ENCODE measurements around the gene ACYP2. TPM values are rescaled to one million over a fixed set of nuclear protein-coding genes. Genes with fewer than 3 reads are reported as not detected.
"Not testable (repeated sequence)": the region's sequence is repeated elsewhere in the genome, so short reads cannot be mapped to it uniquely, and the experiment has no call there.

ACYP2 gene
- total and polyA plus RNA-seq, 2 experiments from 2014 or later: 16.6 to 41.6 TPM

DNA sequence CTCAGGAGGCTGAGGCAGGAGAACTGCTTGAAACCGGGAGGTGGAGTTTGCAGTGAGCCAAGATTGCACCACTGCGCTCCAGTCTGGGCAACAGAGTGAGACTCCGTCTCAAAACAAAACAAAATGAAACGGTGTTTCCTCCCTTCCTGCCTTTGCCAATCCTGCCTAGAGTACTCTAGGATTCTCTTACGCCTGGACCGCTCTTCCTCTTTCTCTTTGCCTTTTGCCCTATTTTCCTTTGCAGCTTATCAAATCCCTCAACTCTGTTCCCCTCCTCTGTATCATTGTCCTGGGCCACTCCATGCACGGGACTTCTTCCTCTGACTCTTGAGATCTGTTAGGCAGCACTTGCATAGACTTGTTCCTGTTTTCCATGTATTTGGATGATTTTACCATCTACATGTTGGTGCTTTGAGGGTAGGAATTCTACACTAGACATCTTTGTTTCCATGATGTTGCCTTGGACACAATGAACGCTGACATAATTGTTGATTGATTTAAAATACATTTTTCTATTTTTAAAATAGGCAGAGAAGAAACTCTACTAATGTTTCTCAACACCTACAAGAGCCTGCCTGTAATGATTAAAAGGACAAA lies 24.8 kb upstream of the ACYP2 start:
- in situ Hi-C loops (cut with MboI): no loop called here
- TF ChIP-seq EZH2 (IDR thresholded peaks at IDR 0.05; ENCODE audit: insufficient read depth, poor library complexity, severe bottlenecking) (no peak), EZH2phosphoT487 (IDR thresholded peaks at IDR 0.05; ENCODE audit: insufficient read depth, low read depth) (no peak)
- Histone ChIP-seq H3K4me2 (ENCODE audit: unreplicated experiment) (no peak overlapping the region), H3K9ac (no peak overlapping the region), H3K4me3 (no peak overlapping the region), H4K20me1 (ENCODE audit: insufficient read depth) (no peaks in the 10 kb centered on the region), H3K79me2 (ENCODE audit: insufficient read depth) (no peaks in the 10 kb centered on the region), H3K27ac (no peak overlapping the region), H3K9me3 (ENCODE audit: low read depth) (no peaks in the 10 kb centered on the region), H3K36me3 (ENCODE audit: low read depth) (no peaks in the 10 kb centered on the region), H3K4me1 (ENCODE audit: insufficient read depth) (no peaks in the 10 kb centered on the region; the same call in 1 of the 2 replicates), H3K27me3 (replicated peaks; ENCODE audit: insufficient read depth) (no peaks in the 10 kb centered on the region), H3K9me2 (ENCODE audit: insufficient read depth) (no peaks in the 10 kb centered on the region), H3F3A (ENCODE audit: insufficient read depth) (no peaks in the 10 kb centered on the region), H2AFZ (no peak overlapping the region)
- WGBS, 2 experiments (ENCODE audit: low coverage in 1 of 2, low lambda C conversion rate in 2 of 2, missing lambda C conversion rate in 2 of 2): 89 to 91% methylated on average over 8 of the region's 8 CpGs
- no peak for DNase-seq

DNA sequence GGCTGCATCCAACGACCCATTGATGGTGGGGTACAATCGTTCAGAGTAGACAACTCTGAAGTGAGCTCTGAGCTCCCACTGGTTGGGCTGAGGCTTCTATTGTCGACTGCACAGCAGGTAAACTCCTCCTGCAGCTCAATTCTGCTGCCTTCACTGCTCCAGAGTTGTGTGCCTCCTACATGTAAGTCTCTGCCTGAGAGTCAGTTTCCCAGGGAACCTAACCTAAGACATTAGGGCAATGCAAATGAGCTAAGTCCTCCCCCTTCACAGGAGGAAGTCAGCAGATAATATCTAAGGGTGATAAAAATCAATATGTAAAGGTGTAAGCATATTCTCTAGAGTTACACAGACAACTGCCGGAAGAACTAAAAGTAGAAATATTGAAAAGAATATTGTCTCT lies 22.5 kb upstream of the ACYP2 start:
- H3K4me2 ChIP-seq (ENCODE audit: unreplicated experiment): no peak overlapping the region
- H3K27me3 ChIP-seq (replicated peaks; ENCODE audit: insufficient read depth): no peaks in the 10 kb centered on the region
- DNase-seq: no peak
- no peaks in the 10 kb centered on the region for H3K36me3 ChIP-seq (ENCODE audit: low read depth)
- WGBS, 2 experiments (ENCODE audit: low coverage in 1 of 2, low lambda C conversion rate in 2 of 2, missing lambda C conversion rate in 2 of 2): 51 to 55% methylated on average over 4 of the region's 4 CpGs
- no peaks in the 10 kb centered on the region for H3K79me2 ChIP-seq (ENCODE audit: insufficient read depth)
- H4K20me1 ChIP-seq (ENCODE audit: insufficient read depth): no peaks in the 10 kb centered on the region
- in situ Hi-C loops (cut with MboI): no loop called here
- H3K4me3 ChIP-seq: no peak overlapping the region
- H3K4me1 ChIP-seq (ENCODE audit: insufficient read depth): no peaks in the 10 kb centered on the region; the same call in 1 of the 2 replicates
- H3K9me2 ChIP-seq (ENCODE audit: insufficient read depth): no peaks in the 10 kb centered on the region
- no peak overlapping the region for H3K9ac ChIP-seq
- no peak for TF ChIP-seq EZH2phosphoT487 (IDR thresholded peaks at IDR 0.05; ENCODE audit: insufficient read depth, low read depth)
- TF ChIP-seq EZH2 (IDR thresholded peaks at IDR 0.05; ENCODE audit: insufficient read depth, poor library complexity, severe bottlenecking): no peak
- H2AFZ ChIP-seq: no peak overlapping the region
- no peaks in the 10 kb centered on the region for H3F3A ChIP-seq (ENCODE audit: insufficient read depth)
- no peak overlapping the region for H3K27ac ChIP-seq
- H3K9me3 ChIP-seq (ENCODE audit: low read depth): no peaks in the 10 kb centered on the region

DNA sequence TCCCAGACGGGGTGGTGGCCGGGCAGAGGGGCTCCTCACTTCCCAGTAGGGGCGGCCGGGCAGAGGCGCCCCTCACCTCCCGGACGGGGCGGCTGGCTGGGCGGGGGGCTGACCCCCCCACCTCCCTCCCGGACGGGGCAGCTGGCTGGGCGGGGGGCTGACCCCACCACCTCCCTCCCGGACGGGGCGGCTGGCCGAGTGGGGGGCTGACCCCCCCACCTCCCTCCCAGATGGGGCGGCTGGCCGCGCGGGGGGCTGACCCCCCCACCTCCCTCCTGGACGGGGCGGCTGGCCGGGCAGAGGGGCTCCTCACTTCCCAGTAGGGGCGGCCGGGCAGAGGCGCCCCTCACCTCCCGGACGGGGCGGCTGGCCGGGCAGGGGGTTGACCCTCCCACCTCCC lies 20.0 kb upstream of the ACYP2 start:
- H3F3A ChIP-seq (ENCODE audit: insufficient read depth); H3K4me1 ChIP-seq (ENCODE audit: insufficient read depth); H3K9ac ChIP-seq; H3K4me2 ChIP-seq (ENCODE audit: unreplicated experiment); DNase-seq; H3K4me3 ChIP-seq; H3K27ac ChIP-seq; H3K9me2 ChIP-seq (ENCODE audit: insufficient read depth); in situ Hi-C loops (cut with MboI); H3K36me3 ChIP-seq (ENCODE audit: low read depth); H3K79me2 ChIP-seq (ENCODE audit: insufficient read depth); H4K20me1 ChIP-seq (ENCODE audit: insufficient read depth); H3K27me3 ChIP-seq (replicated peaks; ENCODE audit: insufficient read depth); H3K9me3 ChIP-seq (ENCODE audit: low read depth); H2AFZ ChIP-seq: not testable (repeated sequence)
- WGBS, 2 experiments (ENCODE audit: low coverage in 1 of 2, low lambda C conversion rate in 2 of 2, missing lambda C conversion rate in 2 of 2): 85% methylated on average over 6 to 16 of the region's 30 CpGs

DNA sequence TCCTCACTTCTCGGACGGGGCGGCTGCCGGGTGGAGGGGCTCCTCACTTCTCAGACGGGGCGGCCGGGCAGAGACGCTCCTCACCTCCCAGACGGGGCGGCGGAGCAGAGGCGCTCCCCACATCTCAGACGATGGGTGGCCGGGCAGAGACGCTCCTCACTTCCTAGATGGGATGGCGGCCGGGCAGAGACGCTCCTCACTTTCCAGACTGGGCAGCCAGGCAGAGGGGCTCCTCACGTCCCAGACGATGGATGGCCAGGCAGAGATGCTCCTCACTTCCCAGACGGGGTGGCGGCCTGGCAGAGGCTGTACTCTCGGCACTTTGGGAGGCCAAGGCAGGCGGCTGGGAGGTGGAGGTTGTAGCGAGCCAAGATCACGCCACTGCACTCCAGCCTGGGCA lies 19.3 kb upstream of the ACYP2 start:
- H3K27ac ChIP-seq; H3K4me1 ChIP-seq (ENCODE audit: insufficient read depth); H4K20me1 ChIP-seq (ENCODE audit: insufficient read depth); H3K9ac ChIP-seq; H3K4me3 ChIP-seq; DNase-seq; H3K79me2 ChIP-seq (ENCODE audit: insufficient read depth); H3K36me3 ChIP-seq (ENCODE audit: low read depth); H3K9me2 ChIP-seq (ENCODE audit: insufficient read depth); H2AFZ ChIP-seq; H3K9me3 ChIP-seq (ENCODE audit: low read depth); H3F3A ChIP-seq (ENCODE audit: insufficient read depth); H3K4me2 ChIP-seq (ENCODE audit: unreplicated experiment); H3K27me3 ChIP-seq (replicated peaks; ENCODE audit: insufficient read depth); in situ Hi-C loops (cut with MboI): not testable (repeated sequence)
- WGBS, 2 experiments (ENCODE audit: low coverage in 1 of 2, low lambda C conversion rate in 2 of 2, missing lambda C conversion rate in 2 of 2): 83% methylated on average over 13 of the region's 26 CpGs; no CpG with 5 or more reads in 1 of the 2 experiments

DNA sequence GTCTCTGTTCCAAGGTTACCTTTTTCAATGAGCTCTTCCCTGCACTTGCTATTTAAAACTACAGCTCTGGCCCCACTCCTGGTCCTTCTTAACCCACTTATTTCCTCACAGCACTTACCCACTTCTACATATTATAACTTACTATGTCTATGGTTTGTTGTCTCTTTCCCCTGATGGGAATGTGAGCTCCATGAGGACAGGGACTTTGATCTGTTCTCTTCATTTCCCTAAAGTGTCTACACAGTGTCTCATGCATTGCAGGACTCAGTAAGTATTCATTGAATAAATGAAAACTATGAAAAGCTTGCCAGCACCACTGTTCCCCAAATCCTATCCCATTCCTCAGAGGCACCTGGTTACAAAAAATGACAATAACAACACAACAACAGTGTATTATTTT lies 18.3 kb upstream of the ACYP2 start:
- TF ChIP-seq EZH2phosphoT487 (IDR thresholded peaks at IDR 0.05; ENCODE audit: insufficient read depth, low read depth): no peak
- TF ChIP-seq EZH2 (IDR thresholded peaks at IDR 0.05; ENCODE audit: insufficient read depth, poor library complexity, severe bottlenecking): no peak
- DNase-seq: no peak
- H4K20me1 ChIP-seq (ENCODE audit: insufficient read depth): no peaks in the 10 kb centered on the region
- H3K4me3 ChIP-seq: no peak overlapping the region
- H3K9me3 ChIP-seq (ENCODE audit: low read depth): no peaks in the 10 kb centered on the region
- no peak overlapping the region for H3K9ac ChIP-seq
- no peak overlapping the region for H3K27ac ChIP-seq
- no peaks in the 10 kb centered on the region for H3K9me2 ChIP-seq (ENCODE audit: insufficient read depth)
- no peaks in the 10 kb centered on the region for H3K36me3 ChIP-seq (ENCODE audit: low read depth)
- no peaks in the 10 kb centered on the region for H3F3A ChIP-seq (ENCODE audit: insufficient read depth)
- H3K27me3 ChIP-seq (replicated peaks; ENCODE audit: insufficient read depth): no peaks in the 10 kb centered on the region
- H3K79me2 ChIP-seq (ENCODE audit: insufficient read depth): no peaks in the 10 kb centered on the region
- in situ Hi-C loops (cut with MboI): no loop called here
- no peaks in the 10 kb centered on the region for H3K4me1 ChIP-seq (ENCODE audit: insufficient read depth)
- H2AFZ ChIP-seq: no peak overlapping the region
- H3K4me2 ChIP-seq (ENCODE audit: unreplicated experiment): no peak overlapping the region

All from GM23248 (cell line).